ENCODE results near the gene CLEC3A.

GRCh38 chr16:78060295-78060694 lies 37.9 kb downstream of the CLEC3A start:
- TF ChIP-seq ZNF384 (IDR thresholded peaks at IDR 0.05): no peak
- no peak for TF ChIP-seq HDGF (IDR thresholded peaks at IDR 0.05; ENCODE audit: borderline replicate concordance)
- no peak for TF ChIP-seq FOXM1 (IDR thresholded peaks at IDR 0.05; ENCODE audit: borderline replicate concordance)
- no peak for TF ChIP-seq ELF4 (IDR thresholded peaks at IDR 0.05)
- TF ChIP-seq SP1 (IDR thresholded peaks at IDR 0.05): no peak

All from HEK293T (cell line).